RWPE1 (cell line): ENCODE measurements around the gene PLXNC1.

Source experiments
- CTCF ChIA-PET: fragments of 350-600 bp; sonication (Branson Sonifier 250); formaldehyde crosslinking; extraction: SDS; loops from one replicate; lab custom pipeline; 2021; lab: Yijun Ruan, JAX
- POLR2A ChIA-PET: fragments of 400-600 bp; formaldehyde crosslinking; extraction: SDS; loops from one replicate; lab custom pipeline; 2020; ENCODE audit warnings: antibody characterized with exemption; ENCODE audit not compliant: low non-redundant PET; lab: Yijun Ruan, JAX
- DNase-seq: peaks from one replicate; pipeline ENCODE4 v3.0.0; 2012; ENCODE audit warnings: low spot score
- H3K27ac ChIP-seq: fragments of 450-650 bp; 2 replicates; pipeline ENCODE4 v1.5.1; 2017
- CTCF ChIP-seq: fragments of 450-650 bp; conservative IDR thresholded peaks from 2 replicates; pipeline ENCODE4 v1.5.1; 2017; ENCODE audit warnings: low read depth, mild to moderate bottlenecking

The PLXNC1 gene

GRCh38 chr12:94202245-94203180, 54.1 kb downstream of the PLXNC1 start:
- TF ChIP-seq CTCF = no peak
- CTCF ChIA-PET = interaction anchor here (0.9 kb wide), 1 partner anchor 9 kb away, joined by 3 read pairs; no protein-coding TSS in a partner anchor
- POLR2A ChIA-PET = no interaction called here
- no peak overlapping the region for H3K27ac ChIP-seq
- peak; percentile 59 for DNase-seq

- H3K27ac ChIP-seq = no peak overlapping the region
- DNase-seq = no peak
- POLR2A ChIA-PET = no interaction called here
- CTCF ChIA-PET = no interaction called here
- no peak for TF ChIP-seq CTCF
Observed at GRCh38 chr12:94203181-94203546, 54.8 kb downstream of the PLXNC1 start.

DNA sequence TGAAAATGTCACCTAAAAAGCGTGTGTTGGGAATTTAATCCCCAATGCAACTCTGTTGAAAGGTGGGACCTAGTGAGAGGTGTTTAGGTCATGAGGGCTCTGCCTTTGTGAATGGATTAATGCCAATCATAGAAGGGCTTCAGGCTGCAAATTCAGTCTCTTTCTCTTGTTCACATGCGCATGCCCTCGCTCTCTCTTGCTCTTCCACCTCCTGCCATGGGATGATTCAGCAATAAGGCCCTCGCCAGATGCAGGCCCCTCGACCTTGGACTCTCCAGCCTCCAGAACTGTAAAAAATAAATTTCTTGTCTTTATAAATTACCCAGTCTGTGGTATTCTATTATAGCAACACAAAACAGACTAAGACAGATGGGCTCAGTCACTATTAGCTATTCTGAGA, 55.4 kb downstream of the PLXNC1 start:
- CTCF ChIA-PET = interaction anchor here (0.7 kb wide), 1 partner anchor 16 kb away, joined by 3 read pairs; no protein-coding TSS in a partner anchor
- POLR2A ChIA-PET = no interaction called here
- TF ChIP-seq CTCF = no peak
- no peak overlapping the region for H3K27ac ChIP-seq
- no peak for DNase-seq

- H3K27ac ChIP-seq = no peak overlapping the region
- POLR2A ChIA-PET = no interaction called here
- CTCF ChIA-PET = interaction anchor here (0.6 to 0.8 kb wide), 3 partner anchors 15 to 1928 kb away, joined by 3 to 6 read pairs (median 3); no protein-coding TSS in a partner anchor
- DNase-seq = no peak
- TF ChIP-seq CTCF = no peak
Observed at GRCh38 chr12:94204499-94205247, 56.3 kb downstream of the PLXNC1 start.

DNA sequence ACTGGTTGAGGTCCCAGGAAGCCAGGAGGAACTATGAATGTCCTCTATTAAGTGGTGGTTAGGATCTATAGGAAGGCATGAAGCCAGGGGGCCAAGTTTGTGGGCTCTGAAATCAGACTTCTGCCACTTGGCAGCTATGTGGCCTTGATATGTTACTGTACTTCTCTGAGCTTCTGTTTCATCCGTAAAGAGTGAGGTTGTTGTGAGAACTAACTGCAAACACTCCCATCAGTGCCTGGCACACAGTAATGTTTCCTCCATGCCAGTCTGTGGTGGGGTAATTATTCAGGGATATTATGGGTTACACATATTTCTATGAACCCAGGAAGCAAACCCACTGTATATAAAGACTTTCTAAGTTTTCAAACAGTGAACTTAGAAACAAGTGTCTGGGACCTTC, 57.4 kb downstream of the PLXNC1 start:
- no peak overlapping the region for H3K27ac ChIP-seq
- DNase-seq = no peak
- ChIA-PET CTCF (interaction anchor here (0.7 kb wide), 1 partner anchor 13 kb away, joined by 4 read pairs; no protein-coding TSS in a partner anchor), POLR2A (no interaction called here)
- no peak for TF ChIP-seq CTCF

- no peak overlapping the region for H3K27ac ChIP-seq
- ChIA-PET CTCF (no interaction called here), POLR2A (no interaction called here)
Observed at GRCh38 chr12:94206886-94207285, 58.5 kb downstream of the PLXNC1 start.

More at GRCh38 chr12:94206886-94207285, 58.5 kb downstream of the PLXNC1 start:
- no peak for TF ChIP-seq CTCF
- DNase-seq = no peak
